NCI-H2081 (cell line): ENCODE measurements around the gene ZNF507.

Experiments
- DNase-seq, 2 experiments: peaks; one replicate each; lab custom pipeline; 2025; lab: John Stamatoyannopoulos, UW

Gene ZNF507

GRCh38 chr19:32339988-32340874, 5.2 kb upstream of the ZNF507 start:
- DNase-seq: peak; percentile 5 to 30

- DNase-seq: no peak
Measured at GRCh38 chr19:32342695-32343094, 2.7 kb upstream of the ZNF507 start.

GRCh38 chr19:32343550-32344262, 1.7 kb upstream of the ZNF507 start:
- DNase-seq: no peak

- DNase-seq: no peak
Measured at GRCh38 chr19:32346901-32347300, 1.5 kb downstream of the ZNF507 start.

DNA sequence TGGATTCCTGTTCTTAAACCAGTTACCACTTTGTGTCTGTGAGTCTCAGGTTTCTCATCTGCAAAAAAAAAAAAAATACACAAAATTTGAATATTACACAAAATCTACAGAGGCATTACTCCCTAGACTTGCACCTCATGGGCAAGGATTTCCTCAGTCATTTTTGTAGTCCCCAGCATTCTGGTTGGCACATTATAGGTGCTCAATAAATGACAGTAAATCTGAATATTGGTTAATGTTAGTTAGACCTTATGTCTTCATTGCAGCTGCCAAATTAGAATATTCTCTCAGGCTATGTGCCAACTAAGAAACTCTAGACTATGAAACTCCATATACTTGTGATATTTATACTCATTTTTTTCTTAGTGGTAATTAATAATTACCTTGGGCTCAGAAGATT, 2.2 kb downstream of the ZNF507 start:
- DNase-seq: no peak

DNA sequence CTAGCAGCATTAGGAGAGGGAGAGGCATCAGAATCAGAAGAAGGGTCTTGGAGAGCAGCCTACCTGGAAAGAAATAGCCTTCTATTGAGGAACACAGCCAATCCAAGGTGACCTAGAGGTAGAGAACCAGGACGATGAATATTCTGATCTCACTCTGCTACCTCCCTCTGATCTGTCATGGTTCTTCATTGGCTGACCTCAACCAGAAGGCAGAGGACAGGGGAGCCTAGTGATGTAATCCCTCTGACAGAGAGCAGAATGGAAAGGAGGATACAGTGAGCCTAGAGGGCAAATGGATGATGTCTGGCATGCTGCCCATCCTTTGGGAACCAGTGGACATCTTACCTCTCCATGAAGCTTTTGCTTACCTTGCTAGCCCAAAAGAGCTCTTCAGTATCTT, 3.6 kb downstream of the ZNF507 start:
- no peak for DNase-seq

- DNase-seq: no peak
Measured at GRCh38 chr19:32349724-32350470, 4.5 kb downstream of the ZNF507 start.

- no peak for DNase-seq
Measured at GRCh38 chr19:32350471-32350865, 5.1 kb downstream of the ZNF507 start.

- no peak for DNase-seq
Measured at GRCh38 chr19:32350987-32351348, 5.6 kb downstream of the ZNF507 start.

DNA sequence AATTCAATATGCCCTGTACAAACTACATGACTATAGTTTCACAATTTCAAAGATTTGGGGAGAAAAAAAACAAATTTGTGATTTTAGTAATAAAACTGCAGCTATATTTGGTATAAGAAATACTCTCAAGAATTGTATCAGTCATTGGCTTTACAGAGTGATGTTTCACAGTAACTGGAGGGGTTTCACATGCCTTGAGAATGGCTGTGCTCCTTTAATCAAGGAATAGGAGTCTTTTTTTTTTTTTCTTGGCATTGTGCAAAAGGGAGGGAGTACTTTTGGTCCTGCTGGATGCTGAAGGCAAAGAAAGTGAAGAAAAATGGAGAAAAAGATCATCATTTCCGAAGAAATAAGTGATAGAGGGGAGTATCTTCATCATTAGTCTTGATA, 6.8 kb downstream of the ZNF507 start:
- DNase-seq: no peak

DNA sequence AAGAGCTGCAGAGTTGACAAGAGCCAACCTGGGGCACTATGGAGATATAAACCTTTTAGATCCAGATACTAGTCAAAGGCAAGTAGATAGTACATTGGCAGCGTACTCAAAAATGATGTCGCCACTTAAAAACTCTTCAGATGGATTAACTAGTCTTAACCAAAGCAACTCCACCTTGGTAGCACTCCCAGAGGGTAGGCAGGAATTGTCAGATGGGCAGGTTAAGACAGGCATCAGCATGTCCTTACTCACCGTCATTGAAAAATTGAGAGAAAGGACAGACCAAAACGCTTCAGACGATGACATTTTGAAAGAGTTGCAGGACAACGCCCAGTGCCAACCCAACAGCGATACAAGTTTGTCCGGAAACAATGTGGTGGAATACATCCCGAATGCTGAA, 8.9 kb downstream of the ZNF507 start:
- DNase-seq: no peak

DNA sequence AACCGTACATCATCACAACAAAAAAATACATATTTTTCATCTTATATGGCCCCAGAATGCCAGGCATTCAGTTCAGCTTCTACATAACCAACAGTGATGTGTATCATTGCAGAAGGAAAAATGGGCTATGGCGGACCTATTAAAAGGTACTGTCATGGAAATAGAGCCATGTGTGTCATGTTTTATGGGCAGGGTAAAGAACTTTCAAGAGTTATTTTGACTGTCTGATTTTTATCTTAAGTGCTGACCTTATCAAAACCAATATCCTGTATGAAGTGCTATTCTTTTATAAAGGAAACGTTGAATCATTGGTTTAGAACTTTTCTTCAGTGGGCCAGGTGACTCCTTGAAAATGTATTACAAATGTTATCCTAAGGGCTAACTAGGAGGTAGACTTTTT, 9.9 kb downstream of the ZNF507 start:
- DNase-seq: no peak

DNA sequence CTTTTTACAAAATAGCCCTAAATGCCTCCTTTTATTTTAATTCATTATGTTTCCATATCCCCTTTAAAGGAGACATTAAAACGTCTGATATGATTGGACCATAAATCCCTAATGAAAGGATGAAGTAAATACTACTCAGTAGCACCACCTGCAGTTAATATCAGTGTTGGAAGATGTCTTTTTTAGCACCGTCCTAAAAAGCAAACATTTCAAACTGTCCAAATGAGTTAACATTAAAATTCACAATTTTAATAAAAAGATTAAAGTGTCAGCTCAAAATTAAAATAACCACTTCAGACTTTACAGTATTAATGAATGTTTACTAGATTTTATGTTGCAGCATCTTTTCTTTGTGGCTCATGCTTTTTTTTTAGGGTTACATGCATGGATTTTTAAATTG, 12.3 kb downstream of the ZNF507 start:
- no peak for DNase-seq

- DNase-seq: no peak
Measured at GRCh38 chr19:32358321-32358720, 12.9 kb downstream of the ZNF507 start.

DNA sequence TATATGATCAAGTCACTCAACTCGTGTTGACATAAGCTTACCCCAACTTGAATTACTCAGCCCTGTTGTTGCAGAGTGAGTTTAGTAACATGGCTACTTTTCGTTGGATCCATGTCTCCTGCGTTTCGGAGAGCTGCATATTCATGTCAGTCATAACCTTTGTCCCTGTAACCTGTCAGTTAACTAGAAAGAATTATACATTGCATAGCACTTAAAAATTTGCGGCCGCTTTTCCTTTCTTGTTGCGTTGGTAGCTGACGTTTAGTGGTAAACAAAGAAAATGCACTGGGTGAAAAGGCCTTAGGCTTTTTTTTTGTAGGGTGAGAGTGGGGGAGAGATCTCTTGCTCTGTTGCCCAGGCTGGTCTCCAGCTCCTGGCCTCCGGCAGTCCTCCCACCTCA, 14.2 kb downstream of the ZNF507 start:
- no peak for DNase-seq

GRCh38 chr19:32361574-32362317, 16.3 kb downstream of the ZNF507 start:
- no peak for DNase-seq

- no peak for DNase-seq
Measured at GRCh38 chr19:32362318-32362691, 16.9 kb downstream of the ZNF507 start.

DNA sequence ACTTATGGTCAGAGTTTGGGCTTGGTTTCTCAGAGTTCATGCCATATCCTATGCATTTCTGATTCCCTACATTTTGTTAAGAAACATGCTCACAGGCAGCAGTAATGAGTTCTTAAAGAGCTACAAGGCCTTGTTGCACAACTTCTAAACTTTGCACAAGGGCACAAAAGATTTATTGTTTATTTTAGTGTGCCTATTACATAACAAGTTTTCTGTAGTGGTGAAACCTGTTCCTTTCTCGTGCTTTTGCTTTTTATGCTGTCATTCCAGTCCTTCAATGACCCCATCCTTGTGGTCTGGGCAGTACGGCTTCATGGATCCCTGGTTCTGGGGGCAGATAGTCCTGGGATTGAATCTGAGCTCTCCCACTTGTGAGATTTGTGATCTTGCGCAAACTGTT, 17.8 kb downstream of the ZNF507 start:
- no peak for DNase-seq

DNA sequence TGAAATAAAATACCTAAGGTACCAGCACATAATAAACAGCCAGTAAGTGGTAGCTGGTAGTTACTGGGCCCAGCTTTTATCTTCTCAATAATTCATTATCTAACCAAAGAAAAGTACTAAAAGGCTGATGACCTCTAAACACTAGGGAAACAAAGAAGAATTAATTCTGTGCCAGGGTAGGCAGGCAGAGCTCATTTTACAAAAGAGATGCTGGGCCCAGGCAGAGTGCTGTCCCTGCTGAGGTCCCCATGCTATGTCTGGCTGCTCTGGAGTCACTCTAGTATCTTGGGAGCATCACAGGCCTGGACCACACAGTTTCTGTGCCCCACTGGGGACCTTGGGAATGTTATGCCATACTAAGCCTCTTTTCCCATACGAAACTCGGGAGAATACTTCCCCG, 18.2 kb downstream of the ZNF507 start:
- no peak for DNase-seq

- no peak for DNase-seq
Measured at GRCh38 chr19:32364040-32364439, 18.6 kb downstream of the ZNF507 start.

DNA sequence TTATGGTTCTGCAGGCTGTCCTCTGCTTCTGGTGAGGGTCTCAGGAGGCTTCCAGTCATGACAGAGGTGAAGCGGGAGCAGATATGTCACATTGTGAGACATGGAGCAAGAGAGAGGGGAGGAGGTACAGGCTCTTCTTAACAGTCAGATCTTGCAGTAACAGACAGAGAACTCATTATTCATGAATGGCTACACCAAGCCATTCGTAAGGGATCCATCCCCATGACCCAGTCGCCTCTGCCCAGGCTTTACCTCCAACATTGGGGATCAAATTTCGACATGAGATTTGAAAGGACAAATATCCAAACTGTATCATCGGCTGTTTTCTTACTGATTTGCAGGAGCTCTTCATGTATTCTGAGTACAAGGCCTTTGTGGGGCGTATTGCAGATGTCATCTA, 21.7 kb downstream of the ZNF507 start:
- DNase-seq: no peak

DNA sequence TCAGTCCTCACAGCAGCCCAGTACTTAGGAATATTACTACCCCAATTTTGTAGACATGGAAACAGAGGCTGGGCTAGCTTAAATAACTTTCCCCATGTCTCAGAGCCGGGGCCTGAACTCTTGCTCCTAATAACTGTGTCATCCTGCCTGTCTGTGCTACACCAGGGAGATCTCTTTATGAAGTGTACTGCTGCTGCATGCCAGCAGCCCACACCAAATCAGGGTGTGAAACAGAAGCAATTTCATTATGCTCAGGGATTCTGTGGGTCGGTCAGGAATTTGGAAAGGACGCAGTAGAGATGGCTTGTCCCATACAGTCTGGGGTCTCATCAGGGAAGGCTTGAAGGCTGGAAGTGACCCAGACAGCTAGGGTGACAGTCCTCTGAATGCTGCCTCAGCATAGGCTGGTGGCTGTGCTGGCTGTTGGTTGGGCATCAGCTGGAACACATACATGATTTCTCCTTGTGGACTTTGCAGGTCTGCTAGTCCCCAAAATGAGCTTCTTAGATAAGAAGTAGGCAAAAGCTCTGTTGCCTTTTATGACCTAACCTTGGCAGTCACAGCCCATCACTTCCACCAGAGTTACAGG, 22.6 kb downstream of the ZNF507 start:
- DNase-seq: no peak
